K562 (cell line): ENCODE measurements around the gene MAP2. TPM values are rescaled to one million over a fixed set of nuclear protein-coding genes. Genes with fewer than 3 reads are reported as not detected.
"Not testable (repeated sequence)": the region's sequence is repeated elsewhere in the genome, so short reads cannot be mapped to it uniquely, and the experiment has no call there.

Source experiments
- ATAC-seq: fragments of 200-7000 bp; cut with Tn5 transposase; 3 replicates; pipeline ENCODE4 v1.9.1; 2020; ENCODE audit warnings: moderate library complexity
- BruUV-seq: library from RNA; stranded (reverse); fragments of 400-500 nt; replicated peaks from 2 replicates; lab custom pipeline; 2021; lab: Mats Ljungman, UMichigan
- CTCF ChIA-PET: fragments of 300-600 bp; formaldehyde crosslinking; extraction: SDS; loops from one replicate; lab custom pipeline; 2021; ENCODE audit warnings: low intra/inter-chr PET ratio; lab: Yijun Ruan, JAX
- POLR2A ChIA-PET: fragments of 300-600, 350-650 bp; sonication (Branson Sonifier 250); formaldehyde crosslinking; extraction: SDS; loops from one replicate; lab custom pipeline; 2021; ENCODE audit warnings: antibody characterized with exemption, inconsistent platforms; lab: Yijun Ruan, JAX
- DNase-seq, 4 experiments: peaks; one replicate each; pipeline versions ENCODE4 v3.0.0 to v3.0.0-alpha.2; 2011 to 2018; ENCODE audit warnings: low spot score in 3 of 4, mixed read lengths in 3 of 4; ENCODE audit errors: extremely low read depth in 1 of 4
- FAIRE-seq: peaks from 2 replicates; lab custom pipeline; 2011; peaks lifted over from hg19 to GRCh38; lab: Jason Lieb, UNC
- H2AFZ ChIP-seq: 2 replicates; pipeline ENCODE4 v1.6.0; 2011; ENCODE audit warnings: low read depth, low read length, control low read depth, inconsistent platforms
- H3K27ac ChIP-seq: fragments of 200-600 bp; 3 replicates; pipeline ENCODE4 v1.8.0; 2011; ENCODE audit warnings: low read depth, mild to moderate bottlenecking, control low read depth, inconsistent platforms, low read length, moderate library complexity, mixed read lengths; ENCODE audit errors: extremely low read depth
- H3K27me3 ChIP-seq, 2 experiments: fragments of 300-600 bp in 1 of 2; 2 replicates in 1 of 2; 3 replicates in 1 of 2; pipeline versions ENCODE4 v1.6.0 to v1.8.0; 2011; ENCODE audit warnings: inconsistent platforms in 2 of 2, low read length in 2 of 2, mild to moderate bottlenecking in 1 of 2, mixed read lengths in 1 of 2, moderate library complexity in 1 of 2; ENCODE audit not compliant: control insufficient read depth in 2 of 2, insufficient read depth in 2 of 2
- H3K36me3 ChIP-seq: fragments of 300-600 bp; 3 replicates; pipeline ENCODE4 v1.8.0; 2011; ENCODE audit warnings: mild to moderate bottlenecking, low read length, inconsistent platforms; ENCODE audit not compliant: control insufficient read depth, insufficient read depth
- H3K4me1 ChIP-seq, 2 experiments: fragments of 200-600 bp in 1 of 2; replicated peaks in 1 of 2; 2 replicates in 1 of 2; 3 replicates in 1 of 2; pipeline versions ENCODE4 v1.5.1 to v1.8.0; 2011; ENCODE audit warnings: inconsistent platforms in 2 of 2, low read length in 2 of 2, mild to moderate bottlenecking in 1 of 2, mixed read lengths in 1 of 2, moderate library complexity in 1 of 2; ENCODE audit not compliant: control insufficient read depth in 2 of 2, insufficient read depth in 2 of 2
- H3K4me2 ChIP-seq: 2 replicates; pipeline ENCODE4 v1.6.1; 2011; ENCODE audit warnings: low read length, control low read depth, inconsistent platforms, mixed read lengths; ENCODE audit not compliant: insufficient read depth
- H3K4me3 ChIP-seq: fragments of 200-600 bp; sonication (generic), shearing (Covaris generic); 2 replicates; pipeline ENCODE4 v1.5.1; 2016; ENCODE audit warnings: control low read depth, inconsistent platforms
- H3K79me2 ChIP-seq: fragments of 200-600 bp; 3 replicates; pipeline ENCODE4 v1.8.0; 2011; ENCODE audit warnings: low read length, inconsistent platforms; ENCODE audit not compliant: control insufficient read depth, insufficient read depth
- H3K9ac ChIP-seq, 2 experiments: 2 replicates each; pipeline versions ENCODE4 v1.6.0 to v1.6.1; 2011; ENCODE audit warnings: low read depth in 2 of 2, low read length in 2 of 2, control low read depth in 1 of 2, inconsistent platforms in 1 of 2, mild to moderate bottlenecking in 1 of 2, mixed read lengths in 1 of 2; ENCODE audit not compliant: insufficient read depth in 1 of 2
- H3K9me1 ChIP-seq: one replicate; pipeline ENCODE4 v1.6.0; 2011; ENCODE audit warnings: inconsistent platforms, mild to moderate bottlenecking, low read length, moderate library complexity; ENCODE audit not compliant: control insufficient read depth, insufficient read depth
- H3K9me3 ChIP-seq: replicated peaks from 2 replicates; pipeline ENCODE4 v1.5.1; 2011; ENCODE audit warnings: low read depth, low read length, inconsistent platforms; ENCODE audit not compliant: control insufficient read depth, insufficient read depth
- H4K20me1 ChIP-seq: replicated peaks from 2 replicates; pipeline ENCODE4 v1.6.1; 2011; ENCODE audit warnings: low read length, inconsistent platforms, mixed read lengths; ENCODE audit not compliant: control insufficient read depth, insufficient read depth
- CBX8 ChIP-seq: fragments of 200-600 bp; sonication (generic); IDR thresholded peaks from 2 replicates; pipeline ENCODE4 v1.6.1; 2012; ENCODE audit warnings: borderline replicate concordance, mixed run types, low read depth, mild to moderate bottlenecking, moderate library complexity, mixed read lengths, low read length, control low read depth, inconsistent platforms; ENCODE audit not compliant: poor library complexity, severe bottlenecking; ENCODE audit errors: extremely low read depth
- DNMT1 ChIP-seq: fragments of 450-650 bp; IDR thresholded peaks from 2 replicates; pipeline ENCODE4 v1.6.1; 2016; ENCODE audit warnings: antibody characterized with exemption, mild to moderate bottlenecking
- HDAC2 ChIP-seq: fragments of 450-650 bp; IDR thresholded peaks from 2 replicates; pipeline ENCODE4 v1.6.1; 2016; ENCODE audit warnings: mild to moderate bottlenecking
- PYGO2 ChIP-seq: fragments of 450-650 bp; IDR thresholded peaks from 2 replicates; pipeline ENCODE4 v1.6.1; 2016; ENCODE audit warnings: mild to moderate bottlenecking, missing genetic modification characterization, moderate library complexity, missing compliant biosample characterization
- SIN3A ChIP-seq, 2 experiments: fragments of 150-350 bp in 1 of 2; IDR thresholded peaks; 2 replicates each; pipeline ENCODE4 v1.6.1; 2011 to 2016; ENCODE audit warnings: borderline replicate concordance in 2 of 2, low read depth in 2 of 2, low read length in 2 of 2, mild to moderate bottlenecking in 2 of 2, moderate library complexity in 2 of 2; ENCODE audit not compliant: control insufficient read depth in 1 of 2
- WGBS: fragments of 100-300 bp; shearing (Covaris generic); methylation state at CpG from one replicate; pipeline ENCODE4 v1.1.6; 2016; ENCODE audit warnings: low coverage, mixed read lengths; ENCODE audit not compliant: insufficient coverage; ENCODE audit errors: missing lambda C conversion rate; 5-methylcytosine and 5-hydroxymethylcytosine counted together
- in situ Hi-C: fragments of 300-500 bp; cut with MboI; formaldehyde crosslinking; loops from 4 replicates; pipeline ENCODE4 v1.15.0; 2018; ENCODE audit warnings: inconsistent platforms, mixed read lengths
- intact Hi-C: fragments of 100-400 bp; cut with micrococcal nuclease; formaldehyde crosslinking; loops from 2 replicates; pipeline ENCODE4 v1.14.2; 2022
- polyA plus RNA-seq, 8 experiments: library from polyadenylated mRNA; depleted of rRNA in 4 of 8; stranded (reverse) in 5 of 8; unstranded in 3 of 8; fragments of >200 nt; fragmentation: Nextera tagmentation in 2 of 8; fragmentation: Illumina TruSeq in 1 of 8; extraction: Ambion mirVana in 2 of 8; extraction: Trizol in 1 of 8; gene quantifications; 2 replicates each; pipeline versions ENCODE4 v1.2.1 to v1.2.3, GENCODE V29; 2011 to 2014; ENCODE audit warnings: inconsistent platforms in 1 of 8, missing spikeins in 1 of 8
- total RNA-seq, 7 experiments: library from RNA; depleted of rRNA in 6 of 7; stranded (reverse); fragments of >200 nt in 6 of 7; fragmentation: Illumina TruSeq in 2 of 7; extraction: Trizol in 2 of 7; gene quantifications; 2 replicates each; pipeline versions ENCODE4 v1.2.1 to v1.2.3, GENCODE V29; 2011 to 2021; ENCODE audit warnings: low replicate concordance in 1 of 7
- TF ChIP-seq, protein P1 (sequence below): sonication (generic); formaldehyde crosslinking; IDR thresholded peaks from 2 replicates; pipeline ENCODE4 v1.8.1; 2022; ENCODE audit warnings: missing genetic modification reagents

The MAP2 gene
- total and polyA plus RNA-seq, 9 of the 15 experiments (the other 6 are each of a cell fraction or from before 2014, with no cell fraction given) = 0.13 TPM; not detected in 8

DNA sequence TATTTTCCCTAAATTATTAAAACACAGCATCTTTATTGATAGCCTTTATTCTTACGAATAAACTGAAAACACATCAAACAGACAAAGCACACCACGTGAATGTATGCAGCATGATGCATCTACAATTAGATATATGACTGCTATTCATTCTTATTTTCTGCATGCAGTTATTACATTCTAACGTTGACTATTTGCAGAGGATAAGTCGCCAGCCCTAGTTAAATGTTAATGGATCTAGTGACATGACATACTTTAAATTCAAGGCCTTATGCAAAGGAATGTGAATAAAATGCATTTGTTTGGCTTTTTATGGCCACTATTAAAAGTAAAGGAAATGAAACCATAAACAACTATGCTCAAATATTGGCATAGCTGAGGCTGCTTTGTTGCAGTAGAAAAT, 172.4 kb downstream of the MAP2 start (continued):
- TF ChIP-seq CBX8 (no peak), SIN3A (IDR thresholded peaks at IDR 0.05; ENCODE audit: borderline replicate concordance in 2 of 2, control insufficient read depth in 1 of 2, low read depth in 2 of 2, low read length in 2 of 2) (no peak), PYGO2 (no peak), HDAC2 (no peak), DNMT1 (no peak)
- TF ChIP-seq, protein P1, sequence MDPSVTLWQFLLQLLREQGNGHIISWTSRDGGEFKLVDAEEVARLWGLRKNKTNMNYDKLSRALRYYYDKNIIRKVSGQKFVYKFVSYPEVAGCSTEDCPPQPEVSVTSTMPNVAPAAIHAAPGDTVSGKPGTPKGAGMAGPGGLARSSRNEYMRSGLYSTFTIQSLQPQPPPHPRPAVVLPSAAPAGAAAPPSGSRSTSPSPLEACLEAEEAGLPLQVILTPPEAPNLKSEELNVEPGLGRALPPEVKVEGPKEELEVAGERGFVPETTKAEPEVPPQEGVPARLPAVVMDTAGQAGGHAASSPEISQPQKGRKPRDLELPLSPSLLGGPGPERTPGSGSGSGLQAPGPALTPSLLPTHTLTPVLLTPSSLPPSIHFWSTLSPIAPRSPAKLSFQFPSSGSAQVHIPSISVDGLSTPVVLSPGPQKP = no peak

DNA sequence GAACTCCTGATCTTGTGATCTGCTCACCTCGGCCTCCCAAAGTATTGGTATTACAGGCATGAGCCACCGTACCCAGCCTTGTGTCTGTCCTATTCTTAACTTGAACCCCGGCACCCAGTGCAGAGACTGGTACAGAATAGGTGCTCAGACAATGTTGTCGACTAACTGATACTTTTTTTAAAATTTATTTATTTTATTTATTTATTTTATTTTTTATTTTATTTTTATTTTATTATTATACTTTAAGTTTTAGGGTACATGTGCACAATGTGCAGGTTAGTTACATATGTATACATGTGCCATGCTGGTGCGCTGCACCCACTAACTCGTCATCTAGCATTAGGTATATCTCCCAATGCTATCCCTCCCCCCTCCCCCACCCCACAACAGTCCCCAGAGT, 174.4 kb downstream of the MAP2 start:
- FAIRE-seq, H2AFZ ChIP-seq, intact Hi-C loops, H3K27me3 ChIP-seq, H3K4me3 ChIP-seq, H3K9ac ChIP-seq, POLR2A ChIA-PET, H3K79me2 ChIP-seq, H3K9me3 ChIP-seq, H3K4me2 ChIP-seq, H3K4me1 ChIP-seq, H3K36me3 ChIP-seq, CTCF ChIA-PET, DNase-seq, BruUV-seq, H4K20me1 ChIP-seq, H3K9me1 ChIP-seq, in situ Hi-C loops, H3K27ac ChIP-seq, ATAC-seq: not testable (repeated sequence)
- 5% methylated on average over 4 of the region's 6 CpGs for WGBS
